ENCODE data around the gene GALNT12.

GRCh38 chr9:98807814-98808195, 335 bp downstream of the GALNT12 start:
- no peak for TF ChIP-seq POLR2A (IDR thresholded peaks at IDR 0.05; ENCODE audit: low read length)
- TF ChIP-seq GATA1 (IDR thresholded peaks at IDR 0.05; ENCODE audit: low read depth, low read length): no peak
